Duodenal mucosa (tissue), 2 donors: ENCODE results near the gene ROBO1.

ENCODE experiments used
- H3K27ac ChIP-seq: one replicate; pipeline ENCODE4 v1.7.0; 2013; ENCODE audit warnings: low read depth, low read length
- H3K27me3 ChIP-seq, 2 donors: one replicate each; pipeline ENCODE4 v1.7.0; 2013; ENCODE audit warnings: low read length in 2 of 2, control low read depth in 1 of 2; ENCODE audit not compliant: insufficient read depth in 2 of 2, control insufficient read depth in 1 of 2
- H3K36me3 ChIP-seq, 2 donors: one replicate each; pipeline ENCODE4 v1.7.0; 2013; ENCODE audit warnings: low read length in 2 of 2, control low read depth in 1 of 2; ENCODE audit not compliant: insufficient read depth in 2 of 2, control insufficient read depth in 1 of 2
- H3K4me1 ChIP-seq, 2 donors: one replicate each; pipeline ENCODE4 v1.7.0; 2013; ENCODE audit warnings: low read length in 2 of 2, control low read depth in 1 of 2; ENCODE audit not compliant: insufficient read depth in 2 of 2, control insufficient read depth in 1 of 2
- H3K4me3 ChIP-seq, 2 donors: one replicate each; pipeline ENCODE4 v1.7.0; 2013; ENCODE audit warnings: low read length in 2 of 2, low read depth in 1 of 2
- H3K9ac ChIP-seq, 2 donors: one replicate each; pipeline ENCODE4 v1.7.0; 2013; ENCODE audit warnings: low read length in 2 of 2, low read depth in 1 of 2
- H3K9me3 ChIP-seq, 2 donors: one replicate each; pipeline ENCODE4 v1.7.0; 2013; ENCODE audit warnings: low read length in 2 of 2, control low read depth in 1 of 2; ENCODE audit not compliant: control insufficient read depth in 1 of 2

Gene ROBO1

DNA sequence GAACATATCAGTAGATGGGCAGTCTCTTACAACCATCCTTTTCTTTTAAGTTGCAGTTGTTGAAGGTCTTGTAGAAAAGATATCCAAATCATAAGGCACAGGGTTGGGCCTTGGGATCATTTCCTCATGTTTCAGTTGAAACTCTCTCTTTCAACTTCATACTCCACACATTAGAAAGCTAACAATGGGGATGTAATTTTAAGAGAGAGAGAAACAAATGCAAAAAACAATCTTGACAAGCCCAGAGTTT is 747.9 kb downstream of the ROBO1 start:
- no peaks in the 10 kb centered on the region for H3K27me3 ChIP-seq
- H3K9me3 ChIP-seq, result no peaks in the 10 kb centered on the region
- no peaks in the 10 kb centered on the region for H3K36me3 ChIP-seq
- peak overlapping the region in 1 of 2 donors; percentile 72 for H3K4me3 ChIP-seq
- no peak overlapping the region for H3K9ac ChIP-seq
- peaks cover 0 to 17% of the 10 kb centered on the region in 2 donors for H3K4me1 ChIP-seq
- no peak overlapping the region for H3K27ac ChIP-seq

- no peaks in the 10 kb centered on the region for H3K9me3 ChIP-seq
- H3K4me1 ChIP-seq, result peaks cover 0 to 17% of the 10 kb centered on the region in 2 donors
- peak overlapping the region; percentile 72 to 74 for H3K4me3 ChIP-seq
- H3K27ac ChIP-seq, result peak overlapping the region; percentile 72
- H3K36me3 ChIP-seq, result no peaks in the 10 kb centered on the region
- no peaks in the 10 kb centered on the region for H3K27me3 ChIP-seq
- peak overlapping the region; percentile 35 to 48 for H3K9ac ChIP-seq
Observed at GRCh38 chr3:79019137-79019923, 748.5 kb downstream of the ROBO1 start.

GRCh38 chr3:79018671-79019136 is 749.1 kb downstream of the ROBO1 start:
- Histone ChIP-seq H3K36me3 (no peaks in the 10 kb centered on the region), H3K9me3 (no peaks in the 10 kb centered on the region), H3K9ac (peak overlapping the region; percentile 35 to 48), H3K27ac (peak overlapping the region; percentile 16), H3K4me3 (peak overlapping the region; percentile 72 to 74), H3K27me3 (no peaks in the 10 kb centered on the region), H3K4me1 (peaks cover 0 to 17% of the 10 kb centered on the region in 2 donors)

GRCh38 chr3:79018265-79018664 is 749.5 kb downstream of the ROBO1 start:
- Histone ChIP-seq H3K4me1 (peaks cover 0 to 17% of the 10 kb centered on the region in 2 donors), H3K36me3 (no peaks in the 10 kb centered on the region), H3K9ac (peak overlapping the region in 1 of 2 donors; percentile 48), H3K9me3 (no peaks in the 10 kb centered on the region), H3K27ac (no peak overlapping the region), H3K4me3 (peak overlapping the region; percentile 72 to 74), H3K27me3 (no peaks in the 10 kb centered on the region)

DNA sequence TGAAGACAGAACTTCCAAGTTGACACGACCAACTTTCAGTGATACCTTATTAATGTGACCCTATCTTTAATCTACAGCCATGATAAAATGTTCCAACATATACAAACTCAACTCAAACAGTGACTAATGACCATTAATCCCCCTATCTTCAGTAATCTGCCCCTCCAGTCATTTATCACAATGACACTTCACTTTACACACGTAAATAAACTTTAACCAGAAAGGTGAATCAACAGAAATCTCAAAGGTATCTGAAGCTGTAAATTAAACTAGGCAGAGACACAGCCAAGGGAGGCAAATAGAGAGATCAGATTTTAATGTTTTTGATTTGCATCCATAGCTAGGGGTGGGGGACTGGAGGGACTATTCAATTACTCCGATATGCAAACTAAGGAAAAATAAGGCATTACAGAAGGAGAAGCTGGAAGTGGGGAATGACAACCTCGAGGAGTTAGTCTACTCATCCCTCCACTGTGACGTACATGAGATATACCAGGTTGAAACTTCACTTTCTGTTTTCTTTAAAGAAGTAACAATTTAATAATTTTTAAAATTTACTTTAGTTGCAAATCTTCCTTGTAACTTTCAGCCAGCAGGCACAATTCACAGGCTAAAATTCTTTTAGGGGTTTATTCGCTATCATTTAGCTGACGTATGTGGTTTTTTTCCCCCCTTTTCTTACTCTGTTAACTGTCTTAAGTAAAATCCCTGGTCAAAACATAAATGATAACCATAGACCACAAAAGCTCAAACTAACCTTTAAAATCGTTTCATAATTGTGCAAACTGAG is 751.0 kb downstream of the ROBO1 start:
- H3K4me3 ChIP-seq, result peak overlapping the region; percentile 72 to 74
- peak overlapping the region in 1 of 2 donors; percentile 35 for H3K9ac ChIP-seq

GRCh38 chr3:79015854-79016253 is 751.9 kb downstream of the ROBO1 start:
- no peaks in the 10 kb centered on the region for H3K9me3 ChIP-seq
- H3K9ac ChIP-seq, result no peak overlapping the region
- H3K27me3 ChIP-seq, result no peaks in the 10 kb centered on the region
- H3K27ac ChIP-seq, result no peak overlapping the region
- no peak overlapping the region for H3K4me3 ChIP-seq
- H3K4me1 ChIP-seq, result peaks cover 0 to 17% of the 10 kb centered on the region in 2 donors
- H3K36me3 ChIP-seq, result no peaks in the 10 kb centered on the region

More for the DNA sequence above, 751.0 kb downstream of the ROBO1 start:
- H3K27ac ChIP-seq, result no peak overlapping the region
- H3K27me3 ChIP-seq, result no peaks in the 10 kb centered on the region
- peaks cover 0 to 17% of the 10 kb centered on the region in 2 donors for H3K4me1 ChIP-seq
- H3K36me3 ChIP-seq, result no peaks in the 10 kb centered on the region
- H3K9me3 ChIP-seq, result no peaks in the 10 kb centered on the region

DNA sequence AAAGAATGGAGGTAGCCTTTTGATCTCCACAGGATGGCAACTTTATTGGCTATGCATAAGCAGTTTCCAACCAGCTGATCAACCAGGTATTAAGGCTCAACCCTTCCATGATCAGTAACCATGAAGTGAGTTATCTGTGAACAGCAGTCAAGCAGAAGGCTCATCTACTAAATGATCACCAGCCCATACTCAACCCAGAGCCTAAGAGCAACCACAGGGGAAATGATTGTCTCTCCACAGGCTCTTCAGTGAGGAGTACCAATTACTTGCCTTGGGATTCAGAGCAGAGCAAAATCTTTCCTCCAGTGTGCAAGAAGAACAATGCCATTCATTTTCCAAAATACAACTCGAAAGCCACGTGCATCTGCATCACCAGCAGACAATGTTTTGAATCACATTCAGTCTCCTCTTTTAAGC is 754.8 kb downstream of the ROBO1 start:
- no peak overlapping the region for H3K9ac ChIP-seq
- H3K27ac ChIP-seq, result no peak overlapping the region
- peaks cover 0 to 10% of the 10 kb centered on the region in 2 donors for H3K4me1 ChIP-seq
- H3K4me3 ChIP-seq, result no peak overlapping the region
- H3K27me3 ChIP-seq, result no peaks in the 10 kb centered on the region
- no peaks in the 10 kb centered on the region for H3K36me3 ChIP-seq
- no peaks in the 10 kb centered on the region for H3K9me3 ChIP-seq

DNA sequence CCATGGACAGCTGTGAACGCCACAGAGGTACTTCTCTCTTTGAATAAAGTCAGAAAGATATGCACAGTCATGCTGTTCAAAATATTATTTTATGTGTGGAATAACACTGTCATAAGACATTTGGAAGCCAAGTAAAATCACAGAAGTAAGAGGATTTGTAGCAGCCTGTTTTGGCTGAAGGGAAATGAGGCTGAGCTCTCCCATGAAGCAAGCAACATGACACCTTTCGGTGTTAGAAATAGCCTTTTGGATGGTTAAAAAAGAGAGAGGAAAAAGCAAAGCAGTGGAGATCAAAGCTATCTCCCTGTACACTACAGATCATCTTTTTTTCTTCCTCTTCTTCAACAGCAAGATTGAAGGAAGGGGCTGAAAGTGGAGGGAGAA is 755.3 kb downstream of the ROBO1 start:
- Histone ChIP-seq H3K36me3 (no peaks in the 10 kb centered on the region), H3K4me3 (no peak overlapping the region), H3K27ac (no peak overlapping the region), H3K27me3 (no peaks in the 10 kb centered on the region), H3K9me3 (no peaks in the 10 kb centered on the region), H3K9ac (no peak overlapping the region), H3K4me1 (peaks cover 0 to 10% of the 10 kb centered on the region in 2 donors)

GRCh38 chr3:79011821-79012529 is 755.8 kb downstream of the ROBO1 start:
- Histone ChIP-seq H3K4me1 (peaks cover 0 to 10% of the 10 kb centered on the region in 2 donors), H3K9me3 (no peaks in the 10 kb centered on the region), H3K9ac (no peak overlapping the region), H3K36me3 (no peaks in the 10 kb centered on the region), H3K27ac (no peak overlapping the region), H3K27me3 (no peaks in the 10 kb centered on the region), H3K4me3 (no peak overlapping the region)

DNA sequence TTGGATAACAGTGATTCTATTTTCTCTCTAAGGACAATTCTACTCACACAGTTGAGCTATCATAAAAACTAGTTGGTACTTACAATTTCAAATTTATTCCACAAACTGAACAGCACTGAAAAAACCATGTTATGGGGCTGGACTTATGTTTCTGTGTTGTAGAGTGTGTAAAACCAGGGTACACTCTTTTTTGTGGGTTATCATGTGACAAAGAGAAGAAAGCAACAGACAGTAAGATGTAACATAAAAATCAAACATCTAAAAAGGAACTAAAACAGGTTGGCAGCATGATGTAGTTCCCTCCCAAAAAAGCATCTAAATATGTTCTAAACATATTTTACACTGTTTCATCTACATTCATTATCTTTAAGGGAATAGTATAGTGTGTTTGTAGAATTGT is 757.9 kb downstream of the ROBO1 start:
- Histone ChIP-seq H3K4me1 (no peaks in the 10 kb centered on the region), H3K36me3 (no peaks in the 10 kb centered on the region), H3K9me3 (no peaks in the 10 kb centered on the region), H3K27me3 (no peaks in the 10 kb centered on the region), H3K9ac (no peak overlapping the region), H3K4me3 (no peak overlapping the region), H3K27ac (no peak overlapping the region)
